Prostate gland (tissue), 1 donor: ENCODE measurements around the gene ESYT2.

Experiments
- POLR2A ChIP-seq: fragments of 450-650 bp; IDR thresholded peaks from one replicate; pipeline ENCODE4 v1.6.1; 2016; ENCODE audit warnings: antibody characterized with exemption, mild to moderate bottlenecking
- POLR2AphosphoS5 ChIP-seq: sonication (generic); formaldehyde crosslinking; IDR thresholded peaks from one replicate; pipeline ENCODE4 v1.6.1; 2017; ENCODE audit warnings: antibody characterized with exemption

- TF ChIP-seq POLR2AphosphoS5 (no peak), POLR2A (no peak)
Measured at GRCh38 chr7:158854681-158855081, 25.4 kb upstream of the ESYT2 start.
